Measurements from ENCODE around the gene FKRP. TPM values are rescaled to one million over a fixed set of nuclear protein-coding genes. Genes with fewer than 3 reads are reported as not detected.
A peak's percentile ranks its signal among the peaks of the same experiment; 100 is the strongest.

The FKRP gene
- total and polyA plus RNA-seq, 2 of the 13 experiments (the other 11 are each of a cell fraction or from before 2014, with no cell fraction given): 7.3 to 9.8 TPM

GRCh38 chr19:46787331-46788261 is 41.7 kb downstream of the FKRP start (continued):
- TF ChIP-seq RBAK (CRISPR knock-in tag; IDR thresholded peaks at IDR 0.05): no peak
- no peak for TF ChIP-seq SMYD3 (CRISPR knock-in tag; IDR thresholded peaks at IDR 0.05)
- no peak for TF ChIP-seq ZMYM3 (CRISPR knock-in tag; IDR thresholded peaks at IDR 0.05)
- TF ChIP-seq ZNF20 (CRISPR knock-in tag; IDR thresholded peaks at IDR 0.05): no peak
- TF ChIP-seq EZH2 (conservative IDR thresholded peaks at IDR 0.05; ENCODE audit: low read depth, low read length): no peak
- no peak for TF ChIP-seq ZNF678 (CRISPR knock-in tag; IDR thresholded peaks at IDR 0.05)
- TF ChIP-seq ZSCAN12 (CRISPR knock-in tag; IDR thresholded peaks at IDR 0.05): no peak
- TF ChIP-seq, protein P1, sequence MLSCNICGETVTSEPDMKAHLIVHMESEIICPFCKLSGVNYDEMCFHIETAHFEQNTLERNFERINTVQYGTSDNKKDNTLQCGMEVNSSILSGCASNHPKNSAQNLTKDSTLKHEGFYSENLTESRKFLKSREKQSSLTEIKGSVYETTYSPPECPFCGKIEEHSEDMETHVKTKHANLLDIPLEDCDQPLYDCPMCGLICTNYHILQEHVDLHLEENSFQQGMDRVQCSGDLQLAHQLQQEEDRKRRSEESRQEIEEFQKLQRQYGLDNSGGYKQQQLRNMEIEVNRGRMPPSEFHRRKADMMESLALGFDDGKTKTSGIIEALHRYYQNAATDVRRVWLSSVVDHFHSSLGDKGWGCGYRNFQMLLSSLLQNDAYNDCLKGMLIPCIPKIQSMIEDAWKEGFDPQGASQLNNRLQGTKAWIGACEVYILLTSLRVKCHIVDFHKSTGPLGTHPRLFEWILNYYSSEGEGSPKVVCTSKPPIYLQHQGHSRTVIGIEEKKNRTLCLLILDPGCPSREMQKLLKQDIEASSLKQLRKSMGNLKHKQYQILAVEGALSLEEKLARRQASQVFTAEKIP (CRISPR knock-in tag; IDR thresholded peaks at IDR 0.05; ENCODE audit: borderline replicate concordance): no peak
- TF ChIP-seq CREB3 (CRISPR knock-in tag; IDR thresholded peaks at IDR 0.05): 0 out of 2 replicates have a peak, but pooled peaks have one; percentile 32
- TF ChIP-seq NFE2L2 (IDR thresholded peaks at IDR 0.05; ENCODE audit: low read length): no peak
- TF ChIP-seq YY1 (IDR thresholded peaks at IDR 0.05; ENCODE audit: insufficient read depth, insufficient replicate concordance, low read depth, low read length): peak; percentile 35
- no peak for TF ChIP-seq FLYWCH1 (CRISPR knock-in tag; IDR thresholded peaks at IDR 0.05)
- no peak for TF ChIP-seq NCOA2 (CRISPR knock-in tag; IDR thresholded peaks at IDR 0.05)
- TF ChIP-seq SALL1 (CRISPR knock-in tag; IDR thresholded peaks at IDR 0.05): peak; percentile 55
- TF ChIP-seq SNAPC2 (CRISPR knock-in tag; IDR thresholded peaks at IDR 0.05): no peak
- TF ChIP-seq GZF1 (CRISPR knock-in tag; IDR thresholded peaks at IDR 0.05): no peak
- TF ChIP-seq CAMTA2 (CRISPR knock-in tag; IDR thresholded peaks at IDR 0.05; ENCODE audit: borderline replicate concordance): 0 out of 2 replicates have a peak, but pooled peaks have one; percentile 6
- TF ChIP-seq BCL3 (CRISPR knock-in tag; IDR thresholded peaks at IDR 0.05): no peak
- TF ChIP-seq ZNF383 (CRISPR knock-in tag; IDR thresholded peaks at IDR 0.05; ENCODE audit: borderline replicate concordance): no peak
- no peak for TF ChIP-seq SRSF4 (IDR thresholded peaks at IDR 0.05; ENCODE audit: low read depth, low read length, poor library complexity, severe bottlenecking)
- TF ChIP-seq BRCA1 (CRISPR knock-in tag; IDR thresholded peaks at IDR 0.05): no peak
- TF ChIP-seq ZNF746 (CRISPR knock-in tag; IDR thresholded peaks at IDR 0.05): peak; percentile 48
- TF ChIP-seq, protein P2, sequence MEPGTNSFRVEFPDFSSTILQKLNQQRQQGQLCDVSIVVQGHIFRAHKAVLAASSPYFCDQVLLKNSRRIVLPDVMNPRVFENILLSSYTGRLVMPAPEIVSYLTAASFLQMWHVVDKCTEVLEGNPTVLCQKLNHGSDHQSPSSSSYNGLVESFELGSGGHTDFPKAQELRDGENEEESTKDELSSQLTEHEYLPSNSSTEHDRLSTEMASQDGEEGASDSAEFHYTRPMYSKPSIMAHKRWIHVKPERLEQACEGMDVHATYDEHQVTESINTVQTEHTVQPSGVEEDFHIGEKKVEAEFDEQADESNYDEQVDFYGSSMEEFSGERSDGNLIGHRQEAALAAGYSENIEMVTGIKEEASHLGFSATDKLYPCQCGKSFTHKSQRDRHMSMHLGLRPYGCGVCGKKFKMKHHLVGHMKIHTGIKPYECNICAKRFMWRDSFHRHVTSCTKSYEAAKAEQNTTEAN (CRISPR knock-in tag; conservative IDR thresholded peaks at IDR 0.05): 0 out of 2 replicates have a peak, but pooled peaks have one; percentile 28
- no peak for TF ChIP-seq RARA (CRISPR knock-in tag; IDR thresholded peaks at IDR 0.05)
- TF ChIP-seq U2AF1 (optimal IDR thresholded peaks at IDR 0.05; ENCODE audit: low read depth, low read length): no peak
- no peak for TF ChIP-seq IRX3 (CRISPR knock-in tag; IDR thresholded peaks at IDR 0.05; ENCODE audit: borderline replicate concordance, low read depth)
